HG03025 (cell line): ENCODE data around the gene CARHSP1.
"Not testable (repeated sequence)": the region's sequence is repeated elsewhere in the genome, so short reads cannot be mapped to it uniquely, and the experiment has no call there.

Experiments used
- ATAC-seq: cut with Tn5 transposase; IDR thresholded peaks from one replicate; pipeline ENCODE4 v1.9.1; 2021; ENCODE audit warnings: mild to moderate bottlenecking, moderate library complexity; ENCODE audit not compliant: unreplicated experiment, low FRiP score

Gene CARHSP1

DNA sequence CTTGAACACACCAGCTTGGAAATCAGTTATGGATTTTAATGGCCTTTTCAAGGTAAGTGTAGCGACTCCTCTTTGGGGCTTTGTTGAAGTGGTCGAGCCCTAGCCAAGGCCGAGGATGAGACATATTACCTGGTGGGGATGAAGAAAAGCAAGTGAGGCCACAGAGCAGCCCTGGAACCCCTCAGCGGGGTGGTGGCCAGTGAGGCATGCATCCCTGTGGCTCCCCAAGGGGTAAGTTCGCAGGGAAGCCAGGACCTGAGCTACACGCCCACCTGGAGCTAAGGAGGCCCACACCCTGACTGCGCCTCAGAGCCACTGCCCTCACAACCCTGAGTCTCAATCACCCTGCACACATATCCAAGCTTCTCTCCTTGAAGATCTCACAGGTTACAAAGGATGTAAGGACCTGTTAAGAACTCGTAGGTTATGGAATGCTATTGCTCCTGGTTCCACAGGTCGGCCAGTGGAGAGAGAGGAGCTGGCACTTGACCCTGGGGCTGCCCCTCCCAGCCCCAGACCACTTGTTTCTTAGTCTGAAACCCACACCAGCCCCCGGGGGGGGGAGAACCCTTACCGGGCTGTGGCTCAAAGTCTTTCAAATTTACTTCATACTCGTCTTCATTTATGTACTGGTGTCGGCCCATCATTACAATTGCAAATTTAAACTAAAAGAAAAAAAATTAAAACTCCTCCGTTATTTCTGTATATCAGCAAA lies 25.3 kb upstream of the CARHSP1 start:
- ATAC-seq, result no peak

DNA sequence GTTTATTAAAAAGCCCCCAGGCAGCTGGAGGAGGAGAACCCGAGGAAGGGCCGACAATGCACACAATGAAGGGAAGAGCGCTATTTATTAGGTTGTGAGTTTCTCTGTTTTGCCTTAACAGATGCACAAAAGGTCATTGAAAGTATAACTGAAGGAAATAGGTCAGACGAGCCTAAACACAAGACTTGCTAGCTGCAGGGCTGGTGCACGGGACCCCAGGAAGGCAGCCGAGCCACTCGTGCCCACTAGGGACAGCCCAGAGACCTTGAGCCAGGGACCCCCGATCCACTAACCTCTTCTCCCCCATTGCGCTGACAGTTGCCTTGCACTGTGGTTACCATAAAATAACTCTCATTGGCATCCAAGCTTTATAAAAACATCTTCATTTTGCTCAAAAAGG lies 24.6 kb upstream of the CARHSP1 start:
- no peak for ATAC-seq

DNA sequence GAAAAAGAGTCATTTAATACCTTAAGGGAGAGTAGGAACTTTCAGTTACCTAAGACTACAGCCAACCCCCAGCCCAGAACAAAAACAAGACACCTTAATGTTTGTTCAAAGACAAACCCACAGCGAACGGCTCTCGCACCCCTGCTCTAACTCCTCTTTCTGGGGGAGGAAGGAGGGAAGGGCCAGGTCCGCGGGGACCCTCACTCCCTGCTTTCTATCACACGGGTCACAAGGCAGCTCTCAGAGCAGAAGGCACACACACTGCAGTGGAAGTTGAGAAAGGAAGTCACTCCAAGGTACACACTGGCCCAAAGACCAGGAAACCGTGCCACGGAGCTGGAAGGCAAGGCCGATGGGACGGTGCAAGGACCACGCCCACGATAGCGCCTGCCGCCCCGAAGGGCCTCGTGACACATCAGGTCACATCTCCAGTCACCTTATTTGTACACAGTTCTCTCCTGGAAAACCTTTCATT lies 23.3 kb upstream of the CARHSP1 start:
- ATAC-seq, result peak; percentile 31

DNA sequence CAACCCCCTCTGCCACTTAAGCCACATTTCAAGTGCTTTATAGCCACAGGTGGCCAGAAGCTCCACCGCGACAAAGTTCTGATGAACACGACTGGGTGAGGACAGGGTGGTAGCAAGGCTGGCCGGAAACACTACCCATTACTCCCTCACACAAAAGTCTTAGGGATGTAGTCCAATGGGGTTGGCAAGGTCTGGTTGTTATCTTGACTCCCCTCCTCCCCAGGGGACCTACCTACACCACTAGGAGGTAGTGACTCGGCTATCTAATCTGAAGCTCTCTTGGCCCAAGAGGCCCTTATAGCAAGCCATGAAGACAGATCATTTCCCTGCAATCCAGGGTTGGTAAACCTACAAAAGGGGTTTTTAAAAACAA lies 21.7 kb upstream of the CARHSP1 start:
- ATAC-seq, result no peak

DNA sequence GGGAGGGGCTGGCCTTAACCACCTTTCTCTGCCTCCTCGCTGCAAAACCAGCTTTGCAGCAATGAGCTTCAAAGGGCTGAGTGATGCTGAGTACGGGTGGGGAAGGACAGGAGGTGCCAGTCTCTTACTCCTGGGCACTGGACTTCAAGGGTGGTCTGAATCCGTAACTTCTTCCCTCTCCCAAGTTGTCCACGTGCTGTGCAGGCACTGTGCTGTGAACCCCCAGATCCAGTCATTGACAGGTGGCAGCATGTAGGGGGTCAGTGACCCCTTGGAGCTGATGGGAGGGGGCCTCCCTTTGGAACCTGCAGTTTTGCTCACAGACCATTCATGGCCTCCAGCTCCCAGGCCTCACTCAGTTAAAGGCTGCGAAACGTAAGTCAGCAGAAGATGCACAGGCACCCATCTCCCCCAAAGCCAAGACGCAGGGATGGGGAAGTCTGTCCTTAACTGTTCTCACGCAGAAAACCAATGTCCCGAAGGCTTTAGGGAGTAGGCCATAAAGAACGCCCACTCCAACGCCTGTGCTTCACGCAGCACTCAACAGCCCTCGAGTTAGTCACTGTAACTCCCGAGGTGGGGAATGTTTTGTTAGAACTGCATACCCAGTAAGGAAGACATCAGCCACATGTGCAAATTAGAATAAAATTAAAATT lies 21.2 kb upstream of the CARHSP1 start:
- no peak for ATAC-seq

DNA sequence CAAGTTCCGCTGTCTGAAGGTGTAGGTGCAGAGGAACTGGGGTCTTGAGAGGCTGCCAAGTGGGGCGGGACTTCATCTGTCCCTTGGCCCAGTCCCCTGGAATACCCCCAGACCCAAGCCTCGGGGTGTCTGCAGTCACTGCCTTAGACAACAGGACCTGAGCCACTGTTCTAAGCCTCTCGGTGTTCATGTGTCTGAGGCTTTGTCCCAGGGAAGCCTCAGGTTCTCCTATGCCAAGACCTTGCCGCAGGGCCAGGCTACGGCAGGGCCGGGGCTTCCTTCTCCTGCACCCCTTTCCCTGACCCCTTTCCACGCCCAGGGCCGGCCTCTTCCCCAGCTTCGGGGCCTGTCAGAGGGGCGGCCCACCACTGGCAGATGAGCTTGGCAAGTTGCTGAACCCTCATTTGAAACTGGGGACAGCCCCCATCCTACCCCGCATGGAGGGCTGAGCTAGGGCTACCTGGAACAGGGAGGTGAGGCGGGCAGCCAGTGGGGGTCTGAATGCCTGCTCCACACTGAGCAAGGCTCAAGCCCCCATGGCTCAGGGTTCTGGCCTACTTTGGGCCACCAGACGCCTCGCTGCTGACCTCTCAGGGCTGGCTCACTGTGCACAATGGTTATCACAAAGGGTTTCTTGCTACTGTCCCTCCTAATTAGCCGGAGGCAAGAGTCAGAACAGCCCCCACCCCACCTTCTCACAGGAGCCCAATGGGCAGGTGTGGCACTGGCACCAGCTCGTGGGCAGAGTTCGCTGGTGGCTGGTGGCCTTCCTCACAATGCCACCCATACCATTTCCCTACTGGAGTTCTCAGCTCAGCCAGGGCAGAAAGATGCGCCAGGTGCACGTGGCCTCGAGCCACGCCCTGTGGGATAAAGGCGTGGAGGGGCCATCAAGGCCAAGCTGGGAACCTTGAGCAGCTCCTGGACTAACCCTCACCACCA lies 20.4 kb upstream of the CARHSP1 start:
- ATAC-seq, result no peak

DNA sequence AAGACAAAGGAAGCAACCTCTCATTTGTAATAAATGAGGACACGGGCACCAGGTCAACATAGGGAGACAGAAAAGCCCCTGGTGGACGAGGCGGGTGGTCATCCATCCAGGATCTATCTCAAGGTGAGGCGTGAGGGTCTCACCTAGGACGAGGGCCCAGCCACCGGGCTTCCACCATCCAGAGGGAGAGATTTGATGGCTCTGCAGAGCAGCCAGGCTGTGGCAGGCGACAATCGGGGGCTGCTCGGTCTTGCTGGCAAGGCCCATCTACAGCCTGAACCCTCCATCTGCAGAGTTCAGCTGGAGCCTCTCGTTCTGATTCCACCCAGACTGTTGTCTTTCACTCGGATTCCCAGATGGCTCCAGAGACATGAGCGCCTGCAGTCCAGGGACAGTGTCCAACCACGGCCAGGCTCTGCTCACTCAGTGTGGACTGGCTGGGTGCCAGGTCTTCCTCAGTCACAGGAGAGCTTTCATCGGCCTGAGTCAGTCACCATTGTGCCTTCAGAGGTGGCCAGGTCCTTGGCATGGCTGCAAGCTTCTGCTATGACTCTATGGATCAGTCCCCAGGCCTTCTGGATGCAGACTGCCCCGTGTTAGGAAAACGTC lies 19.2 kb upstream of the CARHSP1 start:
- no peak for ATAC-seq

DNA sequence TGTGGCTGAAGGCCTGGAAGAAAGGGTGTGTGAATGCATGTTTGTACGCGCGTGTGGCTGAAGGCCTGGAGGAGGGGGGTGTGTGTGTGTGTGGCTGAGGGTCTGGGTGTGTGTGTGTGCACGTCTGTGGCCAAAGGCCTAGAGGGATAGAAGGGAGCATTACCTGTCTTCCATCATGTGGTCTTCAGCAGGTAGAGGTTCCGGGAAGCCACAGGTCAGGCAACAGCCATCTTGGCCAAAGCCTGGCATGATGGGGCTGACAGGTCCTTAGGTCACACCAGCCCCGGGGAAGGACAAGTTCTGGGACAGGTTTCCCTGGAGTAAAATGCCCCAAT lies 18.6 kb upstream of the CARHSP1 start:
- no peak for ATAC-seq

DNA sequence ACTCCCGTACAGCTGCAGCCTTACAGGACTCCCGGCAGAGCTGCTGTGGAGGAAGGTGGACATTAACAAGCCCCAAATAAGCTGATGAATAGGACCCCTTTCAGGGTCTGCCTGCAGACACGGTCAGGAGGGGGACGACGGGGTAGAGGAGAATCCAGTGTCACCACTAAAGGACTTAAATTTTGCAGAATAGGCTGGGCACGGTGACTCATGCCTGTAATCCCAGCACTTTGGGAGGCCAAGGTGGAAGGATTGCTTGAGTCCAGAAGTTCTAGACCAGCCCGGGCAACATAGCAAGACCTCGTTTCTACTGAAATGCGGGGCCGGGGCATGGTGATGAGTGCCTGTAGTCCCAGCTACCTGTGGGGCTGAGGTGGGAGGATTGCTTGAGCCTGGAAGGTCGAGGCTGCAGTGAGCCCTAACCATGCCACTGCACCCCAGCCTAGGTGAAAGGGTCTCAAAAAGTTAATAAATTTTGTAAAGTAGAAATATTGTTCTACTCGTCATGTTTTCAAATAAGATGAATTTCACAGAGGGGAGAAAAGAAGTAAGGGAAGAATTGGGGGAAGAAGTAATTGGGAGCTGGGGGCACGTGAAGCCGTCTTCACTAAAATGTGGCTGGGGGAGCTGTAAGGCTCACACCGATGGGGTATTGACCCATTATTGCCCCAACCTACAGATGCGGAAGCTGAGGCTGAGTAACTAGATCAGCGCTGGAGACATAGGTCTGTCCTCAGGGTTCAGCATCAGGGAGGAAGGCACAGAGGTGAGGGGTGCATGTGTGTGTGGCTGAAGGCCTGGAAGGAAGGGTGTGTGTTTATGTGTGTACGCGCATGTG lies 18.0 kb upstream of the CARHSP1 start:
- no peak for ATAC-seq

DNA sequence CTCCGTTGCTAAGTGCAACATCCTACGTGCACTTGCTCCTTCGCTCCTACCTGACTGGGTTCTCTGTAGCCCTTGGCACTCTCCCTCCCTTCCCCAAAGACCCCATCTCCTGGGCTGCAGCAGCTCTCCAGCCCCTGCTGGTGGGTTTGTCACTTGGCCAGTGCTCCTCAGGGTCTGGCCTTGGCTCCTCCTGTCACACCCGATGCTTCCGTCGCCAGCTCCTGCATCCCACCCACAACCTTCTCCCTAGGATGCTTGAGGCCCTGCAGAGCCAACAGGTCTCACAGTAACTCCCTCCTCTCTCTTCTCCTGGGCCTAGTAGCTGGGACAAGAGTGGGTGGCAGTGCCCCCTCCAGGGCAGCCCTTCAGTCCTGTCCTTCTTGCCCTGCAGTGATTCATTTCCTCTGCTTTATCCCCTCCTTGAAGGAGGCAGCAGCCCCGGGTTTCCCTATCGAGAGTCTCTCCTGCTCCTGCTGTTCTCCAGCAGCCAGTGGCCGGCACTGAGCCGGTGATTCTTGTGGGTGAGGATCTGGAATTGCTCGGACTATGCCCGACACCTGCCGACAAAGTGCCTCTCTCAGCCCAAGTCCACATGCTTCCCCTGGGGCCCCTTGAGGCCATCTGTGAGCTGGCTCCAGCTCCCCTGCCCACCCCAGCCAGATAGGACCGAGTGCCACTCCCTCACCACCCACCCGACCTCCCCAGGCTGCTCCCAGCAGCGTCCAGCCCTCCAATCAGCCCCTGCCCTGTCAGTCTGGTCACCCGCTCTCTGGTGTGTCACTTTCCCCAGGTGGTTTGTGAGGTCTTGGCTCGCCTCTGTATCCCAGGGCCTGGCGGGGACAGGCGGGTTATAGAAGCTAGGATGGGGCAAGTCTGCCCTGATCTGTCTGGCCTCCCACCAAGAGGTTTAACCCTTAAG lies 17.1 kb upstream of the CARHSP1 start:
- no peak for ATAC-seq

DNA sequence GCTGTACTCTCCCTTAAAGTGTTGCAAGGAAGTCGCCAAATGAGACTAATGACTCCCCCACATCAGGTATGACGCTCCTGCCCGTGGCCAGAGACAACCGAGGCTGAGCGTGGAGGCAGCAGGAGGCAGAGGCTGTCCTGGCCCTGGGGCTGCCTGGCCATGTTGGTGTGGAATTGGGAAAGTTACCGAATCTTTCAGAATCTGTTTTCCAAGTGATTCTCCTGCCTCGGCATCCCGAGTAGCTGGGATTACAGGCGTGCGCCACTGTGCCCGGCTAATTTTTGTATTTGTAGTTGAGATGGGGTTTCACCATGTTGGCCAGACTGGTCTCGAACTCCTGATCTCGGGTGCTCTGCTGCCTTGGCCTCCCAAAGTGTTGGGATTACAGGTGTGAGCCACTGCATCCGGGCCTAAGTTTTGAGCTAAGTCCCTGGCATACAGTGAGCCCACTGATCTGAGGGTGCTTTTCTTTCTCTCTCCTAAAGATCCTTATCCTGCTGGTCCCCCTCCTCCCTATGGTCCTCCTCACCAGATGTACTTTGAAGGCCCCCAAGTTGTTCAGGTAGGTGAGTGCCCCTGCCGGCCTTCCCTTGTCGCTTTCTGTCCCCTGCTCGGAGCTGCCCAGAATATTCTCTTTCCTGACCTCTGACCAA lies 14.0 kb upstream of the CARHSP1 start:
- no peak for ATAC-seq

DNA sequence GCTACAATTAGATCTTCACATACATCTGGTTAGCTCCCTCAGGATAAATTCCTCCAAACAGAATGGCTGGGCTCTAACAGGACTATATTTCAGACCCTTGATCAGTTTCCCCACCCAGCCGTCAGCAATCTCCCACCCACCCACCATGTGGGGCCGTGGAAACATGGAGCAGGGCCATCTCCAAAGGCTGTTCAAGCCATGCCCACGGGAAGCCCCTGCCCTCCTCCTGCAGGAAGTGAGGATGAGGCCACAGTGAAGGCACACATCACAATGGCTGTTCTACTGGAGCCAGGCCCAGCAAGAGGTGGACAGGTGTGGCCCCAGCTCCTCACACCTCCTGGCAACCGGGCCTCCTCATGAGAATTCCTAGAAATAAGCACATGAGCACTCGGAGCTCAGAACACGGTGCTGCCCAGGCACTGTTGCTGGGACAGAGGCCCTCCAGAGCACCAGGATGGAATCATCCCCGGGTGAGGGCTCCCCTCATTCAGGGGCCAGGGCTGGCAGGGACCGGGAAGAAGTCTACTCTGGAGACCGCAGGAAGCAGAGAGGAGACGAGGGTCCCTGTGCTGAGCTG lies 13.3 kb upstream of the CARHSP1 start, which contains the start of gene LITAFD:
LITAFD (plus strand) TSS at position 311 of the 577 bp plus-strand sequence. CDS start 2,005 bp downstream, outside the sequence.
- ATAC-seq, result no peak

DNA sequence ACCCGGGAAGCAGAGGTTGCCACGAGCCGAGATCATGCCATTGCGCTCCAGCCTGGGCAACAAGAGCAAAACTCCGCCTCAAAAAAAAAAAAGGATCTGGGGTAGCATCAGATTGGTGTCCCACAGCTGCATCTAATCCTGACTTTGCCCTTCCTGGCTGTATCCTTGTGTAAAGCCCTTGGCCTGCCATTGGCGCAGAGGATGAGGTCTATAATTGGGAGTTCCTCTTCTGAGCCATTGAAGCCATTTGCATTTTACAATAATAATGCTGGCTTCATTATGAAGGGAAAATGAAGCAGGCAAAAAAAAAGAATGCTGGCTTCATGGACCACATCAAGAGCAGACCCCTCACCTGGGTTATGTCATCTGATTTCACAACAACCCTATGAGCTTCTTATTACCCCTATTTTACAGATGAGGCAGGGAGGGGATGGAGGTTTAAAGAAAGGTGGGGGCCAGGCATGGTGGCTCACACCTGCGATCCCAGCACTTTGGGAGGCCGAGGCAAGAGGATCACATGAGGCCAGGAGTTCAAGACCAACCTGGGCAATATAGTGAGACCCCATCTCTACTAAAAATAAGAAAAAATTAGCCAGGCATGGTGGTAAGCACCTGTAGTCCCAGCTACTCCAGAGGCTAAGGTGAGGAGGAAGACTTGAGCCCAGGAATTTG lies 12.2 kb upstream of the CARHSP1 start:
- ATAC-seq, result no peak

DNA sequence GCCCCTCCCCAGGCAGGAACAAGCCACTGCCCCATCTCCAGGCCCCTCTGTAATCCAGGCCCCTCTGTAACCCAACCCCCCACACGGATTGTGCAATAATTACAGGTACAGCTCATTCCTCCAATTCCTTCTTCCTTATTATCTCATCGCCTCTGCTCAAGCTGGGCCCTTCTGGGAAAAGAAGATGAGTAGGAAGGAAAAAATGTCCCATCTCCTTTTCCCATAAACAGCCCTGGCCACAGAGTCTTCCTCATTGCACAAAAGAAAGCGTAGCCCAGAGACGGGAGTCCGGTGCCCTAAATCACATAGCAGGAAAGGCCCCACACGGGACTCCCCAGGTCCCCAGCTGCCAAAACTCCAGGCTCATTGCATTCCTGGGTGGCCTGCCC lies 9.7 kb upstream of the CARHSP1 start:
- ATAC-seq, result no peak

DNA sequence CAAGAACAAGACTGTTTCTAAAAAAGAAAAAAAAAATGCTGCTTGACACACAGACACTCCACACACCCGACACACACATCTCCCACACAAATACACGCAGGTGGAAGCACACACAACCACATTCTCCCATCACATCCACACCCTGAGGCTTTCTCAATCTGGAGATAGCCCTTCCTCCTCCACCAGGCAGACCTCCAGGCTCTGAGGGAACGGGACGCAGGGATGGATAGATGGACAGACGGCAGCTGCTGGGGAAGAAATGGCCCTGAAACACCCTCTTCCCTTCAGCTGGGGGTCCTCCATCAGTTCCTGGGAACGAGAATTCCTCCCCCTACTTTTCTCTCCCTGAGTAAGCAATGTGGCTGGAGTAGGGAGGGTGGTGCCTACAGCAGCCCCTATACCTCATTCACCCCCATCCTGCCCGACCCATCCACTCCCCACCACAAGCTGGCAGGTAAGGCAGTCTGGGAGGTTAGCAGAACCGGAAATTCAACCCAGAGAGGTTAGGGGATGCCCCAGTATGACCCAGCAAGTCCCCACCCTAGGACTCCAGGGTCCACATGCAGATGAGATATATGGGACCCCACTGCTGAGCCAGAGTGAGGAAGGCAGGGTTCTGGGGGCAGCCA lies 9.2 kb upstream of the CARHSP1 start:
- no peak for ATAC-seq

DNA sequence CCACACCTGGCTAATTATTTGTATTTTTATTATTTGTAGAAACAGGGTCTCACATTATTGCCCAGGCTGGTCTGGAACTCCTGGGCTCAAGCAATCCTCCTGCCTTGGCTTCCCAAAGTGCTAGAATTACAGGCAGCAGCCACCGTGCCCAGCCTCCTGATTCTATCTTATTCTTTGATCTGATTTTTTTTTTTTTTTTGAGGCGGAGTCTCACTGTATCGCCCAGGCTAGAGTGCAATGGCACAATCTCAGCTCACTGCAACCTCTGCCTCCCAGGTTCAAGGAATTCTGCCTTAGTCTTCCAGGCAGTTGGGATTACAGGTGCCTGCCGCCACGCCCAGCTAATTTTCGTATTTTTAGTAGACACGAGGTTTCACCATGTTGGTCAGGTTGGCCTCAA lies 6.5 kb upstream of the CARHSP1 start:
- ATAC-seq, result not testable (repeated sequence)

DNA sequence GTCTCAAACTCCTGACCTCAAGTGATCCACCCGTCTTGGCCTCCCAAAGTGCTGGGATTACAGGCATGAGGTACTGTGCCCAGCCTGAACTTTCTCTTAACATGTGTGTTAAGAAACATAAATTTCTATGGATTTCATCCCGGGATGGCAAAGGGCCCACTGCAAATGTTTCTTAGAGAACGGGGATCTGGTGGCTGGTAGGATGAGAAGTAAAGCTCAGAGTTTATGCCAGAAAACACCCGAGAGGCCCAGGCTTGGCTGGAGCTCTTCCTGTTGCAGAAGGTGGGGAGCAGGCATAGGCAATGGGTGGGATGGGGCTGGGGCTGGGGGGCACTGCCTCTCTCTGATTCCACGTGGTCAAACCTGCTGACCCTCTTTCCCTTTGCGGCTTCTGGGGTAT lies 5.6 kb upstream of the CARHSP1 start:
- no peak for ATAC-seq
